ENCODE data around the gene TEX44.

The TEX44 gene

DNA sequence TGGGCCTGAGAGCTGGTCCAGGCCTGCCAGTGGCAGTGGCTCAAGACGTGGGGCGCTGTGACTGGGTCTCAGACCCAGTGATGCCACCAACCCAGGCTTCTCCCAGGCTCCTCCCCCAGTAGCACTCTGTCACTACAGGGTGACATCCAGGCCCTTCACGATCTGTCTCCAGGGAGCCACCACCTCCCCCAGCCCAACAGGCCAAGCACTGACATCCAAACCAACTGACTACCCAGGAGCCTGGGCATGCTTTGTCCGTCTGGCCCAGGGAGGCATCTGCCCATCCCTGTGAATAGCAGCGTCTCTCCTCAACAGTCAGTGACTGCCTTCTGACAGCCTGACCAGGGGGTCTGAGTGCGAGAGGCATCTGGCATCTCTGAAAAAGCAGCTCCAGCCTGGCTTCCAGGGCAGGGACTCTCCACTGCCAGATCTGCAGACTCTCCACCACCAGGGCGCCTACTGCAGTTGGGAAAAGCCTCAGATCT lies 13.0 kb downstream of the TEX44 start:
- no peak for DNase-seq (ENCODE audit: low spot score)

DNA sequence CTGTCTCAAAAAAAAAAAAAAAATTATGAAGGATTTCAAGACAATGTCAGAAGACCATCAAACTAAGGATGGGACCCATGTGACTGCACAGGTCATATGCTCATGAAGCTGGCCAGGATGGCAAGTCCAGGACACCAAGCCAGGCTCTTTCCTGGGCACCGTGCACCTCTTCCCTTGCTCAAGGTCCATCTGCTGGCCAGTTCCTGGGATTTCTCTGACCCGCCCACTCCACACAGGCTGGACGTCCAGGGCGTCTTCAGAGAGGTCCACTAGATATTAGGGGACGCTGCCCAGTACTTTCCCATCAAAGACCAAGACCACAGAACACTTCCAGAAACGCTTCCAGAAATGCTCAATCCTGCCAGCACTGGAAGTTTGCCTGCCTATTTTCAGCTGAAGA lies 14.3 kb downstream of the TEX44 start:
- no peak for DNase-seq (ENCODE audit: low spot score)

DNA sequence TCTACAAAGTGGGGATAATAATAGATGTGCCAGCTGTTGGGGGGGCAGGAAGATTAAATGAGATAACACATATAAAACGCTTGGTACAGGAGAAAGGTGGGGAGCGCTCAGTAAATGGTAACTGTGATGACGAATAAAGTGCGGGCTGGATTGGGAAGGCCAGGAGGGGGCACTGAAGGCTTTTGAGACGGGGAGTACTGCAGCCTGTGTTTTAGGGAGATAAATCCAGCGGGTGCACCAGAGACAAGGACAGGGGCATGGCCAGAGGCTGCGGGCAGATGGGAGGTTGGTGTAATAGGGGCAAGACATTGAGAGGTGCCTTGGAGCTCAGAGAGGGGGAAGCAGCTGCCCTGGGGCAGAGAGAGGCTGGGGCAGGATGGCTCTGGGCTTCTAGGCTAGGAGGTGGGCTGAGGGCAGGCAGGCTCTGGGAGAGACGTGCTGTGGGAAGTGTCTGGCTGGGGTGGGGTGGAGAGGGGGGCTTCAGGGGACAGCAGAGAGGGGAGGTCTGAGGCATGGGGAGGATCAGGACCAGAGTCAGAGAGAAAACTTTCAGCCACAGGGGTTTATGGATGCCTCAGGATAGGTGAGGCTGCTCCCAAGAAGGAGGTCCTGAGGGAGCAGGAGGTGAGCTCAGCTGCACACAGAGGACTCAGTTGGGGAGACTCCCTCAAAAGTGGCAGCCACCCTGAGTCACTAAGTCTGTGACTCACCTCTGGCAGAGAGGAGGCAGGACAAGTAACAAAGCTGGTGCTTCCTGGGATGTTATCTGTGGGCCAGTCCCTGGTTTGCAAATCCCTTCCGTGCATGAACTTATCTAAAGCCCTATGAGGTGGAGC lies 18.8 kb downstream of the TEX44 start:
- peak; percentile 64 for DNase-seq (ENCODE audit: low spot score)

DNA sequence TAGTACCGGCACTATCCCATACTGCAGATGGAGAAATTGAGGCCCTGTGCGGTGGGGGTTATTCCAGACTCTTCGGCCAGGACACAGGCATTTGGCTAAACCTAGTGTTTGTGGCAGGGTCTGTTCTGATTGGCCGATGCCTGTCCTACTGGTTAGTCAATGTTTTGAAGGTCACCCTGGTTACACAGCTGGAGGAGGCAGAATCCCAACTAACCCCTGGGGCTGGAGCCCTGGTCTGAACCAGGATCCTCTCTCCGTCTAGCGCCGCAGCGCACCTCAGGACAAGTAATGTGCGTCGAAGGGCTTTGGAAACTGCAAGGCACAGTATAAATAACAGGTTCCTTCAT lies 19.4 kb downstream of the TEX44 start:
- DNase-seq (ENCODE audit: low spot score): no peak

DNA sequence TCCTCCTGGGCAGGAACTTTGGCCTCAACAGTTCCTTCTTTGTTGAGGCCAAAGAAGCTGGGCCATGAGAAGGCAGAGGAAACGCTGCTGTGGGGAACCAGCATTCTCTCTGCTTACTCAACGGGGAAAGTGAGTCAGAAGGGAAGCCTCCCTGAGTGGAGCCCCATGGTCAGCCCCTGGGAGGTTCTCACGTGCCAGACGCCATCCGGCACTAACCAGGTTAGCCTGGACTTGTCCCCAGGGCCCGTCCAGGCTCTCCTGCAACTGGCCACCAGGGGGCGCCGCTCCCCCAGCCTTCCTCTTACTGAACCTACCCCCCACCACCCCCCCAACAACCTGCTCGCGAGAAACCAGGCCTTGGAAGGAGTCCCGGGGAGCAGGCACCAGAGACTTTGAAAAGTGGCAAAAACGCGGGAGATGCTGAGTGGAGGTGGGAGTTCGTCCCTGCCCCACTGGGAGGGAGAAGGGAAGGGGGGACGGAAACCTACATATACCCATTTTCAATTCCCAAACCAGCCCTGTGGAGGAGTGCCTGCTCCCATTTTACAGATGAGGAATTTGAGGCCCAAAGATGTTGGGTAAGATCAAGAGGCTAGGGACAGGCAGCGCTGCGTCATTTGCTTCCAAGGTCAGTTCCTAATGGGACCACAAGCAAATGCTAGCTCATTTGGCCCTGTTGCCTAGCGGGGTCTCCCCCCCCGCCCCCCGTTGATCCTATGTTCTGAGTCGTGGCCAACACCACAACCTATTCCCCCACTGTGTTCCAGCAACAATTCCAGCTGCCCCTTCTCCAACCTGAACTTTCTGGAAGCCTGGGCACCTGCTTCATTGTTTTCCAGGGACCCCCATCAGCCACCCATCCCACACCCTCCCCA lies 20.0 kb downstream of the TEX44 start:
- DNase-seq (ENCODE audit: low spot score): peak; percentile 90

DNA sequence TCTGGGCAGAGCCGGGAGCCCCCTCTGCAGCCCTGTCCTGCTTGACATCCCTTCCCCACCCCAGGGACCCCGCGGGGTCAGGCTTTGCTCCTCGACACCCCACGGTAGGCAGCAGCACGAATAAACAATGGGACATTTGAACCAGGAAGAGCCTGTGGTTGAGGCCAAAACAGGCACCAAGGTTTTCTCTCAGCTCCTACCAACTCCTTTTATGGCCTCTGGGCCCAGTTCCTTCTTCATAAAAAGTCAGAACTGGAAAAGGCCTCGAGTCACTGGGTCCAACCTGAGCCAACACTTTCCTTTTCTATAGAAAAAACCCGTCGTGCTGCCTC lies 20.6 kb downstream of the TEX44 start:
- DNase-seq (ENCODE audit: low spot score): peak; percentile 15

DNA sequence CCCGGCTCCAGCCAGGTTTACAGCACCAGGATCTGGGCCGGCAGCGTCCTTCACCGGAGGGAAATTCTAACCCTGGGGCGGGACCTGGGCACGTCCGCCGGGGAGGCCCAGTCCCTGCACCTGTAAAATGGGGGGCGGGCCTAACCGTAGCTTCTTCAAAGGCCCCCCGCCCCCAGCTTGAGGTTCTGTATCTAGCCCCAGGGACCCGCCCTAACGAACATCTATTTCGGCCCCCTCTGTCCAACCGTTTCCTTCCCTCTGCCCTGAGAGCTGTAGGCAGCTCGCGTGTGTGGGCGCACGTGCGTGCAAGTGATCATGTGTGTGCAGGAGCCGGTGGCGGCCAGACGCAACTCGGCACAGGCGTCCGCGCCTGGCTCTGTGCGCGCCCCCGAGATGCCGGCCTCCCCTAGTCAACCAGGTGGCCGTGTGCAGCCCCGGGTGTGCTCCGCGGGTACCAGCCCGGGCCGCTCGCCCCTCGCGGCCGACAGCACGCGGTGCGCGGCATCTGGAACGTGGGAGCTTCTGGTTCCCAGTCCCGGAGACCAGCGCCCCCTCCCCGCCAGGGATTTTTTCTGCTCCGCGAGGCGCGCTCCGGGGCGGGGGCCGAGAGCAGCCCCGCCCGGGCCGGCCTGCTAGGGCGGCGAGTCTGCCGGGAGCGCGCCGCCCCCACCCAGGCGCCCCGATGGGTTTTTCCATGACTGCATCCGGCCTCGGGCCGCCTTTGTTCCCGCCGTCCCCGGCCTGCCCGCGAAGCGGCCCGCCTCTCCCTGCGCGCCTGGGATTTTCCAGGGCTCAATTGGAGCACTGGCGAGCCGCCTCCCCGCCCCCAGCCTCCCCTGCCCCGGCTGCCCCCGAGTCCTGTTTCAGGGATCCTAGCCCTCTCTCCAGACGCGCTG lies 21.2 kb downstream of the TEX44 start:
- DNase-seq (ENCODE audit: low spot score): peak; percentile 55

DNA sequence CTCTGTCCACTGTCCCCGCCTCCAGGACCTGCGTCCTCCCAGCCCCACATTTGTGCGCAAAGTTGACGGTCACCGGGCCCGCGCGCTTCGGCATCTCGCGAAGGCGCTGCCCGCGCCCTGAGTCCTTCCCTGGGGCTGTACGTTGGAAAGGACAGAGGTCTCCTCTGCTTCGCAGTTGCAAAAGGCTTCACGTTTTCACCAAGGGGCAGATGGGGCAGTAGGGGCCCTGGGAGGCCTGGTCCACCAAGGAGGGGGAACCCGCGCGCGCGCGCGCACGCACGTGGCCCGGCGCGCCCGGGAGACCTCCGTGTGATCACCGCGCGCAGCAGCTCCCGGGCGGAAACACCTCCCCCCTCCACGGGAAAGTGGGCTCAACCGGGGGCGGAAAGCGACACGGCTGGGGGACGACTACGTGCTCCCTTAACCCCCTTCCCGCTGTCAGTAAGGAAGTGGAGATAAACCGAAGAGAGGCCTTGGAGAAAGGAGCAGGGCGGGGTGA lies 21.9 kb downstream of the TEX44 start:
- DNase-seq (ENCODE audit: low spot score): no peak

DNA sequence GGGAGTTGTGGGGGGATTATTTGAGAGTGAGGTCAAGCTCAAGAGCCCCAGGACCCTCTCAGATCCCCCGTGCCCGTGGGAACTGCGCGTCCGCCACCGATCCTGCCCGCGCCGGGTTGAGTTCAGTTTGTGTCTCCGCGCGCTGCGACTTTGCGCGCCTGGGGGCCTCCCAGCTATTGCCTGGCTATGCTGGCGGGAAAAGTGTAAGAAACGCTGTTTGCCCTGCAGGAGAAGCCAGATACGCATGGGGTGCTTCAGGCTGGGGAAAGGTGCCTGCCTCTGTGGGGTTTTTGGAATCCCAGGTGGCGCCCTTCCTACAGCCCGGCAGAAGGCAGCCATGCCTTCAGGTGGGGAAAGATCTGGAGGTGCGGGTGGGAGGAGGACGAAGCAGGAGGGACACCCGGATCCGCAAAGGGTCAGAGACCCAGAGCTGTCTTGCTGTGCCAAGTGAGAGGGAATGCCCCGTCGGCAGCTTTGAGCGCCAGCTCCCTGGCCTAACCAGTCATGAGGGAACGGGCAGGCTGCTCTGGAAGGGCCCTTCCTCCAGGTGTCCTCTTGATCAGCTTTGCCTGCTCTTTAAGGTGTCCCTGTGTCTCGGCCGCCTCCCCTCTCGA lies 22.5 kb downstream of the TEX44 start:
- DNase-seq (ENCODE audit: low spot score): no peak

DNA sequence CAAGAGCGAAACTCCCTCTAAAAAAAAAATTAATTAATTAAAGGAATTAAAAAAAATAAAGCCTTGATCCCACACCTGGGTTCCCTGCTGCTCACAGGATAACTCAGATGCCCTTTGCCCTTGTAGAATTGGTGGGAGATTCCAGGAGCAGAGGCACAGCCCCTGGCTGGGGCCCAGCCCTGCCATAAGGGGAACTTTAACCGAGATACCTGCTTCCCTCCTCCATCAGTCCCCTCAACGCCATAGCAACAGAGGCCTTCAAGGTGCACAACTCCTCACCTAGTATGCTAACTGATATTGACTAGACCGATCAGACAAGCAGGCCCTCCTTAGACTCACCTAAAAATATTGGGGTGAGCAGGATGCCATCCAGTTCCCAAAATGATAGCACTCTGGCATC lies 23.6 kb downstream of the TEX44 start:
- no peak for DNase-seq (ENCODE audit: low spot score)

DNA sequence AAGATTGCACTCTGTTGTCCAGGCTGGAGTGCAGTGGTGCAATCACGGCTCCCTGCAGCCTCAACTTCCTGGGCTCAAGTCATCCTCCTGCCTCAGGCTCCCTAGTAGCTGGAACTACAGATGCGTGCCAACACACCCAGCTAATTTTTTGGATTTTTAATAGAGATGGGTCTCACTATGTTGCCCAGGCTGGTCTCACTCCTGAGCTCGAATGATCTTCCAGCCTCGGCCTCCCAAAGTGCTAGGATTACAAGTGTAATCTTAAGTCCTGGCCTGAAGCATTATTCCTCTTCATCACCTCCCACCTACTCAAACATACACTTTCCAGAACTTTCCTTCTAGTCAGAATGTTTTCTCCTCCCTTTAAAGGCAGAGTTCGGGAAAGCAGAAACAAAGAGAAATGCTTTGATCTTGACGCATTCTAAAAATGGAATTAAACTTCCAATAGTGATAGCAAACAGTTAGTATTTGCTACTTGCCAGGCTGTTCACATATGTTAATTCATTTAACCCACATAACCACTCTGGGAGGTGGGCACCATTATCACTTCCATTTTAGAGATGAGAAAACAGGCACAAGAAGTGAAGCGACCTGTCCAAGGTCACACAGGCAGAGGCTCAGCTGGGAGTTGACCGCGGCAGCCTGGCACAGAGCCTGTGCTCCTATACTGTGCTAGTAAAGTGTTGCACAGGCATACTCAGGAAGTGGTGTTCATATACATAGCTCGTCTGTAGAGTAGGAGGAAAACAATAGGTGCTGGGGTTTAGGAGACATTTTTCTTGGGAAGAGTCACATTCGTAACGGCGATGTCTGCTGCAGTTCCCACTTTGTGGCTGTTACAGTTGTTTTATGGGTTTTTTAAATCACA lies 24.6 kb downstream of the TEX44 start:
- no peak for DNase-seq (ENCODE audit: low spot score)

DNA sequence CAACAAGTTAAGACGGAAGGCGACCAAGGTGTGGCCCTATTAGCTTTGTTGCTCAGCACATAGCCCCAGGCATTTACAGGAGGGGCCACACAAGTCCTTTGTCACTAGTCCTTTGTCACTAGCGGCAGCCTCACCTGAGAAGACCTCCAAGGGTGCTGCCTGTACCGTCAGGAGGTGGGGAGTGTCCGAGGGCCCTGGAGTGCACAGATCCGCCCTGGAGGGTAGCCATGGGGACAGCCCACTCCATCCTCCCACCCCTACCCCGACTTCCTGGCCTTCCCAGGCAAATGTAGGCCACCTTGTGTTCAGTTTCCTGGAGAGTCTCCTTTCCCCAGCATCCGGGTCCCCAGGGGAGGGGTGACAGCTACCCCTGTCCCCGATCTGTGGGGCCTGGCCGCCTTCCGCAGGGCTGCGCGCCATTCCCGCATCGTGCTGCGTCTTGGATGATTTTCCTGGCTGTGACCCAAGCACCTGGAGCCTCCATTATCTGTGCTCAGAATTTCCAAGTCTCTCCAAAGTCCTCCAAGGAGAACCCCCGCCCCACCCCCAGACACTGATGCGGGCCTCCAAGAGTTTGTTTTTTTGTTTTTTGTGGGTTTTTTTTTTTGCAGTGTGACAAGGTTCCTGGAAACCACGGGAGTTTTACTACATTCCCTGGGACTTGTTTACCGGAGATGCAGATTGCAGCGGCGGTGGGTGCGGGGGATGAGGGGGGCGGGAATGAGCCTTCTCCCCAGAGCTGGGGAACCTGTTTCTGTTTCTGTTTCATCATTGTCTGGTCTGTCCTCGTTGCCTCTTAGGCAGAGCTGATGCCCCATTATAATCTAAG lies 28.6 kb downstream of the TEX44 start:
- no peak for DNase-seq (ENCODE audit: low spot score)

DNA sequence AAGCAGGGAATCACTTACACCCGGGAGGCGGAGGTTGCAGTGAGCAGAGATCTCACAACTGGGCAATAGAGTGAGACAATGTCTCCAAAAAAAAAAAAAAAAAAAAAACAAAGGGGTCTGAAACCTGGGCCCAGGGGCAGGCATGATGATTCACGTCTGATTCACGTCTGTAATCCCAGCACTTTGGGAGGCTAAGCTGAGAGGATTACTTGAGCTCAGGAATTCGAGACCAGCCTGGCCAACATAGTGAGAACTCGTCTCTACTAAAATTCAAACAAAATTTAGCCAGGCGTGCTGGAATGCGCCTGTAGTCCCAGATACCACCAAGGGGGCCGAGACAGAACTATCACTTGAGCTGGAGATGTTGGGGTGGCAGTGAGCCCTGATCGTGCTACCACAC lies 30.3 kb downstream of the TEX44 start:
- DNase-seq (ENCODE audit: low spot score): no peak

DNA sequence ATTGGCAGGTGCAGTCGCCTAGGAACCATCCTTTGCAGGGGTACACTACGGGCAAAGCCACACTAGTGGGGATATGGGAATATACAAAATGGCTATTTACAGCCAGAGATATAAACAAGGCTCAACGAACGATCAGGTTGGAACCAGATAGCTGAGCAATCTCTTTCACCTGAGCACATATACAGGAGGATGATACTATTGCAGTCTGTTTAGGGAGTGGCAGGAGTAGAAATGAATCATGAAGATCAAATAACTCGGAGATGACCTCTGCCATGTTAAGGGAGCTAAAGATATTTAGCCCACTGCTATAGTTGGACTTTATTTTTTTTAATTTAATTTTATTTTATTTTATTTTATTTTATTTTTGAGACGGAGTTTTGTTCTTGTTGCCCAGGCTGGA lies 33.8 kb downstream of the TEX44 start:
- no peak for DNase-seq (ENCODE audit: low spot score)

DNA sequence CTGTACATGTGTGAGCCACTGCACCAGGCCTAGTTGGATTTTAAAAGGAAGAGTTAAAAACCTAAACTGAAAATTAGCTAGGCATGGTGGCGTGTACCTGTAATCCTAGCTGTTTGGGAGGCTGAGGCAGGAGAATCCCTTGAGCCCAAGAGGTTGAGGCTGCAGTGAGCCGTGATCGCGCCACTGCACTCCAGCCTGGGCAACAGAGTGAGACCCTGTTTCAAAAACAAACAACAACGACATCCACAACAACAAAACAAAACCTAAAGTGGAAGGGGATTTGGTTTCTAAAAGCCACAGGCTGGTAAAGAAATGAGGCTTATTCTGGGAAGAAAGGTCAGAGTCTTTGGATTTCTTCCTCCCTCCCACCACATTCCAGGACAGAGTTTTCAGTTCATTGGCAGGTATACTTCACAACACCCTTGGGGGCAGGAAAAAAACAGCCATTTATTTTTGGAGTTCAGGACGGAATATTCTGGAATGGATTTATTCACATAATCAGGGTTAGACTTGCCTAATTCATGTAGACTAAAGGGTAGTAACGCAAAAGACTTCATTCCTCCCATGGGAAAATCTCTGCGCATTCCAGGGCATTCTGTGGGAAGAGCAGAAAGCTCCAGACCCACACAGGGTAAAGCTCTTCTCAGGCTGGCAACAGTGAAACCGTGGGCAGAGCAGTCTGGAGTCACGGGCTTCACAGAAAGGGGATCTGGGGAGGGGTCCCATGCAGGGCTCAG lies 34.9 kb downstream of the TEX44 start:
- no peak for DNase-seq (ENCODE audit: low spot score)

DNA sequence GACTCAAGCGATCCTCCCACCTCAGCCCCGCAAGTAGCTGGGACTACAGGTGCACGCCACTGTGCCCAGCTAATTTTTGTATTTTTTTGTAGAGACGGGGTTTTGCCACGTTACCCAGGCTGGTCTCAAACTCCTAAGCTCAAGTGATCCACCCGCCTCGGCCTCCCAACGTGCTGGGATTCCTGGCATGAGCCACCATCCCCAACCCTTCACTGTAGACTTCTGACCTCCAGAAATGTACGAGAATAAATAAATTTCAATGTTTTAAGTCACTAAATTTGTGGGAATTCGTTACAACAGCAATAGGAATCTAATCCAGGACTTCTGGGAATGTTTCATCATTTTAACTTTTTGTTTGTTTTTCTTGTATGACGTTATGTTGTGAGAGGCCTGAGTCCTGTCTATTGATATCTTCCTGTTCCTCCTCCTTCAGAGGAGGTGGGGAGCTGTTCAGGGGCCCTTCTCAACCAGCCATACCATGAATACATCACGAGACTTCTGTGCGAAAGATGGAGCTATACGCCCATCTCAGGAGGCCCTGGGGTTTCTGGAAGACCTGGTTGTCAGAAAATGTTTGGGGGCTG lies 40.0 kb downstream of the TEX44 start:
- DNase-seq (ENCODE audit: low spot score): no peak

DNA sequence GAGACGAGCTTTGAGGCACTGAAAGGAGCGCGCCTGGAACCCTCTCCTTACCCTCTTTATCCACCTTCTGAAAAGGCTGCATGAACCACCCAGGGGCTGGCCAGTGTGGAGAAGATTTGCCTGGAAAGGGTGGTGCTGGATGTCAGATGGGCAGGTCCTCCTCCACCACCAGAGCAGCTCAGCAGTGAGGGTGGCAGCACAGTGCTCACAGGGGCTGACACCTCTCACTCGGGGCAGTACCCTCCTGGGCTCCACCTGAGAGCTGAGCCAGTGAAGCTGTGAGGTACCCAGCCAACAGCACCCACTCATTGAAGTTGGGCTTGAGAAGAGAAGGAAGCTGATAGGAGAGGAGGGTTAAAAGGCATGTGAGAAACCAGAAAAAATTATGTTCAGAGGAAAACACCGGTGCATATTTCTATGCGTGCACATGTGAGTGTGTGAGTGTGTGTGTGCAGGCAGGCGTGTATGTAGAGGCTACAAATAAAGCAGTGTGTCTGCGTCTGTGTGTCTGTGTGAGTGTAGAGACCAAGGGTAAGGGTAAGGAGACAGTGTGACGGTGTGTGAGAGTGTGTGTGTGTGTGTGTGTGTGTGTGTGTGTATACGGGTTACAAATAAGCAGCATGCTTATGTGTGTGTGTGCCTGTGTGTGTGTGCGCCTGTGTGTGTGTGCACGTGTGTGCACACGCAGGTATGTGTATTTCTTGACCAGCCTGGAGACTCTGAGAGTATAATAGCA lies 40.7 kb downstream of the TEX44 start:
- DNase-seq (ENCODE audit: low spot score): no peak

DNA sequence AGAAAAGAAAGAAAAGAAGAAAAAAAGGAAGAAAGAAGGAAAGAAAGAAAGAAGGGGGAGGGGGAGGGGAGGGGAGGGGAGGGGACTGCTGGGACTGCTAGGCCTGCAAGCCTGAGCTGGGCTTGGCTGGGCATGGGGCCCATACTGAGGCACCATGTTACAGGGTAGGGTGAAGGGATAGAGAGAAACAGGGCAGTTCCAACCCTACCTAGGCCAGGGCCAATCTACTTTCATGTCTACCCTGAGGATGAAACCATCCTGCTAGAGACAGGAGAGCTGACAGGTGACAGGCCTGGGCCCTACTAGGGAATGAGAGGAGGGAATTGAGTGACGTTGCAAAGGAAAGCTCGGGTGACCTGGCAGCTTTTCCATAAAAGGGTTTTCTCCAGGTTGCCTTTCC lies 41.7 kb downstream of the TEX44 start:
- no peak for DNase-seq (ENCODE audit: low spot score)
